GM12801 (cell line): ENCODE measurements around the gene CHST11.

ENCODE experiments used
- CTCF ChIP-seq: IDR thresholded peaks from one replicate; pipeline ENCODE4 v1.5.1; 2011; ENCODE audit warnings: control low read depth; ENCODE audit not compliant: insufficient read length; ENCODE audit errors: extremely low read depth

CHST11 gene

GRCh38 chr12:104568935-104569334 is 112.2 kb downstream of the CHST11 start:
- no peak for TF ChIP-seq CTCF

- TF ChIP-seq CTCF, result no peak
Measured at GRCh38 chr12:104569346-104570173, 112.8 kb downstream of the CHST11 start.

GRCh38 chr12:104570174-104570907 is 113.6 kb downstream of the CHST11 start:
- TF ChIP-seq CTCF, result no peak

- no peak for TF ChIP-seq CTCF
Measured at GRCh38 chr12:104571328-104571727, 114.6 kb downstream of the CHST11 start.

- TF ChIP-seq CTCF, result no peak
Measured at GRCh38 chr12:104575442-104576186, 118.9 kb downstream of the CHST11 start.

- no peak for TF ChIP-seq CTCF
Measured at GRCh38 chr12:104576187-104576778, 119.5 kb downstream of the CHST11 start.

GRCh38 chr12:104576980-104577580 is 120.3 kb downstream of the CHST11 start:
- TF ChIP-seq CTCF, result no peak
